ENCODE data around the gene CCDC32. TPM values are rescaled to one million over a fixed set of nuclear protein-coding genes. Genes with fewer than 3 reads are reported as not detected.

The CCDC32 gene
- 26.2 TPM for polyA plus RNA-seq (2013, experiment 1 of 2)
- 27.6 TPM for polyA plus RNA-seq (2013, experiment 2 of 2)

- Histone ChIP-seq H2BK120ac (ENCODE audit: low read depth, low read length) (no peak within 1 kb of the TSS), H3K4me3 (ENCODE audit: insufficient read depth in 1 of 2, low read depth in 1 of 2, low read length in 2 of 2) (peak within 1 kb of the TSS; percentile 80 to 98), H3K4ac (ENCODE audit: low read depth in 1 of 2, low read length in 2 of 2) (peak within 1 kb of the TSS; percentile 9 to 64), H3K23ac (ENCODE audit: low read length in 2 of 2) (no peak within 1 kb of the TSS), H3K9me3 (ENCODE audit: control insufficient read depth, low read length) (no peaks in the 10 kb centered on the region), H2AK5ac (ENCODE audit: low read length, severe bottlenecking) (no peak within 1 kb of the TSS), H3K36me3 (ENCODE audit: control insufficient read depth in 1 of 2, insufficient read depth in 2 of 2, low read depth in 1 of 2, low read length in 2 of 2) (peaks cover 3 to 11% of the 10 kb centered on the region in 2 experiments), H3K9ac (ENCODE audit: low read length) (peak within 1 kb of the TSS; percentile 96), H3K4me2 (ENCODE audit: low read length, poor library complexity, severe bottlenecking) (peak within 1 kb of the TSS; percentile 92), H2BK5ac (ENCODE audit: low read depth, low read length, poor library complexity, severe bottlenecking) (no peak within 1 kb of the TSS), H4K8ac (ENCODE audit: low read length) (peak within 1 kb of the TSS; percentile 60), H3K4me1 (ENCODE audit: control insufficient read depth, insufficient read depth, low read depth, low read length) (no peaks in the 10 kb centered on the region), H2AFZ (ENCODE audit: low read depth, low read length) (peak within 1 kb of the TSS; percentile 80), H3K27me3 (ENCODE audit: control insufficient read depth in 1 of 2, insufficient read depth in 1 of 2, low read length in 2 of 2) (no peaks in the 10 kb centered on the region), H2BK12ac (ENCODE audit: low read length in 2 of 2) (no peak within 1 kb of the TSS), H3K27ac (ENCODE audit: low read length, poor library complexity, severe bottlenecking) (peak within 1 kb of the TSS; percentile 84), H3K18ac (ENCODE audit: low read depth in 1 of 2, low read length in 2 of 2) (peak within 1 kb of the TSS; percentile 11 to 82), H3K79me1 (replicated peaks; ENCODE audit: low read length, poor library complexity, severe bottlenecking) (peaks cover 13% of the 10 kb centered on the region), H3K14ac (ENCODE audit: low read length in 2 of 2) (no peak within 1 kb of the TSS), H2BK15ac (ENCODE audit: low read depth, poor library complexity, severe bottlenecking) (no peak within 1 kb of the TSS), H4K91ac (ENCODE audit: low read length) (no peak within 1 kb of the TSS)
- peak; percentile 99 for DNase-seq
- under 1% methylated on average over 34 of the region's 40 CpGs for WGBS
These were observed at the start of gene CCDC32 for GRCh38 chr15:40564591-40565332. Gene CCDC32 (minus strand): TSS chr15:40565042. CDS start chr15:40563015, 2,027 bp downstream.

- Histone ChIP-seq H2AFZ (ENCODE audit: low read depth, low read length) (no peak overlapping the region), H3K79me1 (replicated peaks; ENCODE audit: low read length, poor library complexity, severe bottlenecking) (no peaks in the 10 kb centered on the region), H3K18ac (ENCODE audit: low read depth in 1 of 2, low read length in 2 of 2) (no peak overlapping the region), H3K14ac (ENCODE audit: low read length in 2 of 2) (no peak overlapping the region), H3K4ac (ENCODE audit: low read depth in 1 of 2, low read length in 2 of 2) (no peak overlapping the region), H2BK15ac (ENCODE audit: low read depth, poor library complexity, severe bottlenecking) (no peak overlapping the region), H3K4me3 (ENCODE audit: insufficient read depth in 1 of 2, low read depth in 1 of 2, low read length in 2 of 2) (no peak overlapping the region), H3K9me3 (ENCODE audit: control insufficient read depth, low read length) (no peaks in the 10 kb centered on the region), H2BK5ac (ENCODE audit: low read depth, low read length, poor library complexity, severe bottlenecking) (no peak overlapping the region), H3K27ac (ENCODE audit: low read length, poor library complexity, severe bottlenecking) (no peak overlapping the region), H3K23ac (ENCODE audit: low read length in 2 of 2) (no peak overlapping the region), H3K27me3 (ENCODE audit: control insufficient read depth in 1 of 2, insufficient read depth in 1 of 2, low read length in 2 of 2) (no peaks in the 10 kb centered on the region), H2AK5ac (ENCODE audit: low read length, severe bottlenecking) (no peak overlapping the region), H2BK12ac (ENCODE audit: low read length in 2 of 2) (no peak overlapping the region), H4K91ac (ENCODE audit: low read length) (no peak overlapping the region), H3K36me3 (ENCODE audit: control insufficient read depth in 1 of 2, insufficient read depth in 2 of 2, low read depth in 1 of 2, low read length in 2 of 2) (no peaks in the 10 kb centered on the region), H2BK120ac (ENCODE audit: low read depth, low read length) (no peak overlapping the region), H3K4me1 (ENCODE audit: control insufficient read depth, insufficient read depth, low read depth, low read length) (no peaks in the 10 kb centered on the region), H3K4me2 (ENCODE audit: low read length, poor library complexity, severe bottlenecking) (no peak overlapping the region), H4K8ac (ENCODE audit: low read length) (no peak overlapping the region), H3K9ac (ENCODE audit: low read length) (no peak overlapping the region)
- 76% methylated on average over 3 of the region's 5 CpGs for WGBS
- DNase-seq, result no peak
These were observed 48.2 kb upstream of the CCDC32 start for GRCh38 chr15:40613080-40613479.

- Histone ChIP-seq H2AK5ac (ENCODE audit: low read length, severe bottlenecking) (no peak overlapping the region), H2BK120ac (ENCODE audit: low read depth, low read length) (no peak overlapping the region), H3K79me1 (replicated peaks; ENCODE audit: low read length, poor library complexity, severe bottlenecking) (peaks cover 17% of the 10 kb centered on the region), H2AFZ (ENCODE audit: low read depth, low read length) (no peak overlapping the region), H4K8ac (ENCODE audit: low read length) (no peak overlapping the region), H3K14ac (ENCODE audit: low read length in 2 of 2) (no peak overlapping the region), H3K27me3 (ENCODE audit: control insufficient read depth in 1 of 2, insufficient read depth in 1 of 2, low read length in 2 of 2) (no peaks in the 10 kb centered on the region), H3K4me1 (ENCODE audit: control insufficient read depth, insufficient read depth, low read depth, low read length) (no peaks in the 10 kb centered on the region), H2BK15ac (ENCODE audit: low read depth, poor library complexity, severe bottlenecking) (no peak overlapping the region), H3K23ac (ENCODE audit: low read length in 2 of 2) (no peak overlapping the region), H4K91ac (ENCODE audit: low read length) (no peak overlapping the region), H2BK5ac (ENCODE audit: low read depth, low read length, poor library complexity, severe bottlenecking) (no peak overlapping the region), H2BK12ac (ENCODE audit: low read length in 2 of 2) (no peak overlapping the region), H3K18ac (ENCODE audit: low read depth in 1 of 2, low read length in 2 of 2) (no peak overlapping the region), H3K4me3 (ENCODE audit: insufficient read depth in 1 of 2, low read depth in 1 of 2, low read length in 2 of 2) (no peak overlapping the region), H3K9me3 (ENCODE audit: control insufficient read depth, low read length) (no peaks in the 10 kb centered on the region), H3K9ac (ENCODE audit: low read length) (no peak overlapping the region), H3K36me3 (ENCODE audit: control insufficient read depth in 1 of 2, insufficient read depth in 2 of 2, low read depth in 1 of 2, low read length in 2 of 2) (no peaks in the 10 kb centered on the region), H3K4ac (ENCODE audit: low read depth in 1 of 2, low read length in 2 of 2) (no peak overlapping the region), H3K27ac (ENCODE audit: low read length, poor library complexity, severe bottlenecking) (no peak overlapping the region), H3K4me2 (ENCODE audit: low read length, poor library complexity, severe bottlenecking) (no peak overlapping the region)
- no peak for DNase-seq
These were observed 39.1 kb upstream of the CCDC32 start for GRCh38 chr15:40603935-40604334.

- H3K36me3 ChIP-seq (ENCODE audit: control insufficient read depth in 1 of 2, insufficient read depth in 2 of 2, low read depth in 1 of 2, low read length in 2 of 2), result no peaks in the 10 kb centered on the region
- DNase-seq, result no peak
These were observed 36.1 kb upstream of the CCDC32 start for GRCh38 chr15:40600956-40601355.

More at GRCh38 chr15:40600956-40601355, 36.1 kb upstream of the CCDC32 start:
- Histone ChIP-seq H3K23ac (ENCODE audit: low read length in 2 of 2) (no peak overlapping the region), H4K91ac (ENCODE audit: low read length) (no peak overlapping the region), H2BK12ac (ENCODE audit: low read length in 2 of 2) (peak overlapping the region in 1 of 2 experiments; percentile 19), H3K14ac (ENCODE audit: low read length in 2 of 2) (no peak overlapping the region), H3K4me3 (ENCODE audit: insufficient read depth in 1 of 2, low read depth in 1 of 2, low read length in 2 of 2) (no peak overlapping the region), H3K18ac (ENCODE audit: low read depth in 1 of 2, low read length in 2 of 2) (no peak overlapping the region), H3K4me2 (ENCODE audit: low read length, poor library complexity, severe bottlenecking) (no peak overlapping the region), H2AFZ (ENCODE audit: low read depth, low read length) (no peak overlapping the region), H3K27ac (ENCODE audit: low read length, poor library complexity, severe bottlenecking) (no peak overlapping the region), H3K4ac (ENCODE audit: low read depth in 1 of 2, low read length in 2 of 2) (no peak overlapping the region), H2AK5ac (ENCODE audit: low read length, severe bottlenecking) (no peak overlapping the region), H3K9ac (ENCODE audit: low read length) (no peak overlapping the region), H4K8ac (ENCODE audit: low read length) (no peak overlapping the region), H2BK5ac (ENCODE audit: low read depth, low read length, poor library complexity, severe bottlenecking) (no peak overlapping the region), H3K79me1 (replicated peaks; ENCODE audit: low read length, poor library complexity, severe bottlenecking) (peaks cover 30% of the 10 kb centered on the region), H2BK15ac (ENCODE audit: low read depth, poor library complexity, severe bottlenecking) (no peak overlapping the region), H3K9me3 (ENCODE audit: control insufficient read depth, low read length) (no peaks in the 10 kb centered on the region), H3K4me1 (ENCODE audit: control insufficient read depth, insufficient read depth, low read depth, low read length) (no peaks in the 10 kb centered on the region), H2BK120ac (ENCODE audit: low read depth, low read length) (no peak overlapping the region), H3K27me3 (ENCODE audit: control insufficient read depth in 1 of 2, insufficient read depth in 1 of 2, low read length in 2 of 2) (no peaks in the 10 kb centered on the region)
- 95% methylated on average over 10 of the region's 12 CpGs for WGBS

All from mesenchymal stem cell (in vitro differentiated cells and primary cell).